D721Med (cell line): Measurements from ENCODE around the gene XRCC6.

ENCODE experiments used
- DNase-seq: peaks from one replicate; pipeline ENCODE4 v3.0.0; 2011; ENCODE audit warnings: low spot score; ENCODE audit not compliant: insufficient read length
- FAIRE-seq: peaks from 2 replicates; lab custom pipeline; 2011; peaks lifted over from hg19 to GRCh38; lab: Jason Lieb, UNC
- CTCF ChIP-seq: IDR thresholded peaks from 2 replicates; pipeline ENCODE4 v1.5.1; 2012; ENCODE audit warnings: mild to moderate bottlenecking, control low read depth; ENCODE audit not compliant: insufficient read depth; ENCODE audit errors: missing control alignments

Gene XRCC6

GRCh38 chr22:41578114-41578513, 43.0 kb upstream of the XRCC6 start:
- no peak for FAIRE-seq
- no peak for TF ChIP-seq CTCF
- no peak for DNase-seq

DNA sequence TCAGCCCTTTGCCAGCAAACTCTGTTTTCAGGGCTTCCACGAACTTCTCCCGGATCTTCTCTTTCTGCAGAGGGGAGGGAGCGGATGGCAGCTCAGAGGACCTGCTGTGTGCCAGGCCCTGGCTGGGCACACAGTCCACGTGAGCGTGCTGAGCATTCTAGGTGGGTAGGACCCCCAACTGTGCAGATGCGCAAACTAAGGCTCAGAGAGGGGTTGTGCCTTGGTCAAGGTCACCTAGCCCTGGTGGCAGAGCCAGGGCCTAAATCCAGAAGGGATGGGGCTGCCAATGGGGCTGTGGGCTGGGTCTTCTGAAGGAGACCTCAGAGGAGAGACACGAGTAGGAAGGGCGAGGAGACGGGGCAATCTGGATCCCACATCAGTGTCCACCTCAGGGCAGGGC, 42.3 kb upstream of the XRCC6 start:
- FAIRE-seq (no peak), DNase-seq (no peak)
- no peak for TF ChIP-seq CTCF

DNA sequence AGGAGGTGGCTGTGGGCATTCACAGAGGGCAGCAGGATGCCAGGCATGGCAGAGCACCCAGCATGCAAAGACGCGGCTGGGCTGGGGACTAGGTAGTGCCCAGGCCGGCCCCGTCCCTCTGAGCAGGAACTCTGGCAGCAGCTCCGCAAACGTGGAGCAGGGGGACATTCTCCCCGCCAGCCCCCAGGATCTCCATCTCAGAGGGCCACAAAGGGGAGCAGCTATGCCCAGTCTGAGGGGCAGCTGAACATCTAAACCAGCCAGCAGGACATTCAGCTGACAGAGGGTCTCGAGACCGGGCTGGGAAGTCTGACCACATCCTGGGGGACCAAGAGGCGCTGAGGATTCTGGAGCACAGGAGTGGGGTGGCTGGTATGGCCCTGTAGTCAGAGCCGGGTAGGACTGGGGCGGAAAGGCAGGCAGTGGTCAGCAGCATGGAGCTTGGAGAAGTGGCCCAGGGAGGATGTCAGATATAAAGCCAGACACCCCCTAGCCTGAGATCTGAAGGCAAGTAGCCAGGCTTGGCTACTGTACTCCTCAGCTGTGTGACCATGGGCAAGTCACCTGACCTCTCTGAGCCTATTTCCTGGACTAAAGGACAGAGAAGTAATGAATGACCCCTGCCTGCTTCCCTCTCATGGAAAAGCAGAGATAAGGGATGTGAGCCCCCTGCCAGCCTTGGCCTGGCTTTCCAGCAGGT, 41.6 kb upstream of the XRCC6 start:
- no peak for FAIRE-seq
- no peak for TF ChIP-seq CTCF
- no peak for DNase-seq

DNA sequence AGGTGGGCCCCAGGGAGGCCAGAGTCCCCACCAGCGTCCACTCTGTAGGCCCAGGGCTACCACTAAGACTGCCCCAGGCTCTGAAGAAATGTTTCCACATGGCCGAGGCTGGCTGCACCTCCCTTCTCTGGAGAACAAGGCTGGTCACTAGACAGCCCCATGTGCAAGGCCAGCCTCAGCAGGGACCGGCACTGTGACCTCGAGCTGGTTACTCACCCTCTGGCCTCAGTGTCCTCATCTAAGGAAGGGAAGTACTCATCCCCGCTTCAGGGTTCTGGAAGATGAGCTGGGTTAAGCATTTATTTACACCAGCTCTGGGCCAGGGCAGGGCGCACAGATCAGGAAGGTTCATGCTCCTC, 41.1 kb upstream of the XRCC6 start:
- FAIRE-seq (no peak), DNase-seq (no peak)
- no peak for TF ChIP-seq CTCF

DNA sequence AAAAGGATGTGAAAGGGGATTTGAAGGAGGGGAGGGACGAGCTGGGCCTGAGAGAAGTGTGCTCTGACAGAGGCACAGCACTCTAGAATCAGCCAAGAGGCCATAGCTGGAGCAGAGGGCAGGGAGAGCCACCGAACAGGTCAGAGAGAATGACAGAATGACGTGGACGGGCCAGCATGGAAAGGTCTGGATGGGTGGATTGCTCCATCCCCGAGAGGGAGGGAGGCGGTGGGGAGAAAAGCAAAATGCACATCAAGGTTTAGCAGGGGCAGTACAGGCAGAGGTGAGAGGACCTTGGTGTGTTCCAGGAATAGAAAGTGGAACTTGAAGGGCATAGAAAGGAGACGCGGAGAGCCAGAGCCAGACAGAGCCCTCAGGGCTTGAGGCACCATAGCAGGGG, 38.4 kb upstream of the XRCC6 start:
- no peak for TF ChIP-seq CTCF
- no peak for DNase-seq
- FAIRE-seq: no peak

DNA sequence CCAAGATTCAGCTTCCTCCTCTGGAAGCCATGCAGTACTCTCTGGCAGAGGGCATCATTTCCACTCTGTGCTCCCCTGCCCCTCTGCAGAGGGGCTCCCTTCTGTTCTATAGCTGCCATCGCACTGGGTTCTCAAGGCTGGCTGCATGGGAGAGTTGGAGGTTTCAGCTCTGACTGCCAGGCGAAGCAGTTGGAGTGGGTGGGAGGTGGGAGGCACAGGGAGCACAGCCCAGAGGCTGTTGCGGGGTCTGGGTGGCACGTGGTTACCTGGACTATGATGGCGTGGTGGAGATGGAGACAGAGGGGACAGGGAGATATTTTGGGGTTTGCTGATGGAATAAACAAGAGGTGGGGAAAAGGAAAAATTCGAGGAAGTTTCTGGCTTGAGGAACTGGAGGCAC, 36.2 kb upstream of the XRCC6 start:
- DNase-seq: no peak
- TF ChIP-seq CTCF: no peak
- FAIRE-seq: no peak

DNA sequence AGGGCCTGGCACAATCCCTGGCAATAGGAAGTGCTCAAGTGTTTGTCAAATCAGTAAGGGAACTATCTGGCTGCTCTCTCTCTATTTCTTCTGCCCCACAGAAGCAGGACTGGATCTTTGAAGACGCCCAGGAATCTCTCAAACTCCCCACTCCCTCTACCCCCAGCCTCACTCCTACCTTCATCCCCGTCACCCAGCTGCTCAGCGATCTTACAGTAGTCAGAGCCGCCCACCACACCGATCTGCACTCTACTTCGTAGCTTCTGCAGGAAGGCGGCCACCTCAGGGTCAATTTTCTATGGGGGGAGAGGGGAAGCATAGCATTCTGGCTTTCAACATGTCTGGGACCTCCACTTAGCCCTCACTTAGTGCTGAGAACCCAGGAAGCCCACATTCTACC, 35.2 kb upstream of the XRCC6 start:
- FAIRE-seq (no peak), DNase-seq (no peak)
- TF ChIP-seq CTCF: no peak
